Mucosa of descending colon (tissue), 3 donors: ENCODE measurements around the gene OSBPL8. TPM values are rescaled to one million over a fixed set of nuclear protein-coding genes. Genes with fewer than 3 reads are reported as not detected.
"Not testable (repeated sequence)": the region's sequence is repeated elsewhere in the genome, so short reads cannot be mapped to it uniquely, and the experiment has no call there.

ENCODE experiments used
- ATAC-seq: fragments of 200-7000 bp; cut with Tn5 transposase; one replicate; pipeline ENCODE4 v1.9.1; 2020; ENCODE audit warnings: mild to moderate bottlenecking, moderate library complexity
- DNase-seq, 3 donors: peaks; one replicate each; pipeline ENCODE4 v3.0.0-alpha.2; 2020
- H3K36me3 ChIP-seq: fragments of 200-600 bp; one replicate; pipeline ENCODE4 v1.8.0; 2021; ENCODE audit warnings: low read depth, mild to moderate bottlenecking
- H3K4me1 ChIP-seq: fragments of 200-600 bp; one replicate; pipeline ENCODE4 v1.8.0; 2021; ENCODE audit warnings: low read depth, mild to moderate bottlenecking
- H3K4me3 ChIP-seq: fragments of 200-600 bp; one replicate; pipeline ENCODE4 v1.8.0; 2021; ENCODE audit warnings: mild to moderate bottlenecking
- H3K9me3 ChIP-seq: fragments of 200-600 bp; one replicate; pipeline ENCODE4 v1.8.0; 2021; ENCODE audit warnings: mild to moderate bottlenecking
- intact Hi-C, 2 donors: fragments of 100-400 bp; cut with DNase I in 1 of 2; cut with micrococcal nuclease in 1 of 2; formaldehyde crosslinking; loops; one replicate each; pipeline versions ENCODE4 v1.11.0 to v1.11.1; 2022; cut with DNase I, micrococcal nuclease
- total RNA-seq, 3 donors: library from RNA; stranded (reverse); fragmentation: NEBNext Ultra II Directional in 2 of 3; extraction: Animal tissue kit (Norgen Biotek cat#: 25700) in 2 of 3; gene quantifications; one replicate each; pipeline versions ENCODE4 v1.2.1 to v1.2.4, GENCODE V29; 2021 to 2023
- TF ChIP-seq, protein P1 (sequence below): fragments of 200-600 bp; IDR thresholded peaks from one replicate; pipeline ENCODE4 v1.8.0; 2022; ENCODE audit warnings: antibody characterized with exemption, mild to moderate bottlenecking
- donor health status: DM: no; HTN: no; CAD: no; lungs with moderate emphysema.
- donor health status: DM: no; HTN: no; CAD: no.
- donor health status: DM: no; HTN: yes; CAD: no.

The OSBPL8 gene
- total RNA-seq, 3 donors from 2014 or later, result 26.3 to 56.0 (median 26.9) TPM

DNA sequence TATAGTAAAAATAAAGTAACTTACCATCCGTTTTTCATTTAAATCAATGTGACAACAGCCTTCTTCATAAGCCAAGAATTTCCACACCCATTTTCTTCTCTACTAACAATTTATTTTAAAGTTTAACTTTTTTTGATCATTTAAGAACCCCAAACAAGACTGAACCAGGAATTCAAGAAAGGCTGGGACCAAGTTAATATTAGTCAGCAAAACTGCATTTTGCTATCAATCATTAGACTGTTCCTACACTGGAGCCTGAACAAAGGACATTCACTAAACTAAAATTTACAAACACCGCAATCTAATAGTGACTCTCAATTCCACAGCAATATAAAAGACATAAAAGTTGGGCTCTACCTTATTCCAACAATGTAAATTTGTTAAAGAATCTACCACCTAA is 73.6 kb downstream of the OSBPL8 start:
- no peaks in the 10 kb centered on the region for H3K9me3 ChIP-seq
- intact Hi-C loops, result no loop called here
- TF ChIP-seq, protein P1, sequence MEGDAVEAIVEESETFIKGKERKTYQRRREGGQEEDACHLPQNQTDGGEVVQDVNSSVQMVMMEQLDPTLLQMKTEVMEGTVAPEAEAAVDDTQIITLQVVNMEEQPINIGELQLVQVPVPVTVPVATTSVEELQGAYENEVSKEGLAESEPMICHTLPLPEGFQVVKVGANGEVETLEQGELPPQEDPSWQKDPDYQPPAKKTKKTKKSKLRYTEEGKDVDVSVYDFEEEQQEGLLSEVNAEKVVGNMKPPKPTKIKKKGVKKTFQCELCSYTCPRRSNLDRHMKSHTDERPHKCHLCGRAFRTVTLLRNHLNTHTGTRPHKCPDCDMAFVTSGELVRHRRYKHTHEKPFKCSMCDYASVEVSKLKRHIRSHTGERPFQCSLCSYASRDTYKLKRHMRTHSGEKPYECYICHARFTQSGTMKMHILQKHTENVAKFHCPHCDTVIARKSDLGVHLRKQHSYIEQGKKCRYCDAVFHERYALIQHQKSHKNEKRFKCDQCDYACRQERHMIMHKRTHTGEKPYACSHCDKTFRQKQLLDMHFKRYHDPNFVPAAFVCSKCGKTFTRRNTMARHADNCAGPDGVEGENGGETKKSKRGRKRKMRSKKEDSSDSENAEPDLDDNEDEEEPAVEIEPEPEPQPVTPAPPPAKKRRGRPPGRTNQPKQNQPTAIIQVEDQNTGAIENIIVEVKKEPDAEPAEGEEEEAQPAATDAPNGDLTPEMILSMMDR, result no peak
- H3K4me3 ChIP-seq, result no peak overlapping the region
- no peaks in the 10 kb centered on the region for H3K36me3 ChIP-seq
- no peak for DNase-seq
- no peak for ATAC-seq
- no peaks in the 10 kb centered on the region for H3K4me1 ChIP-seq

DNA sequence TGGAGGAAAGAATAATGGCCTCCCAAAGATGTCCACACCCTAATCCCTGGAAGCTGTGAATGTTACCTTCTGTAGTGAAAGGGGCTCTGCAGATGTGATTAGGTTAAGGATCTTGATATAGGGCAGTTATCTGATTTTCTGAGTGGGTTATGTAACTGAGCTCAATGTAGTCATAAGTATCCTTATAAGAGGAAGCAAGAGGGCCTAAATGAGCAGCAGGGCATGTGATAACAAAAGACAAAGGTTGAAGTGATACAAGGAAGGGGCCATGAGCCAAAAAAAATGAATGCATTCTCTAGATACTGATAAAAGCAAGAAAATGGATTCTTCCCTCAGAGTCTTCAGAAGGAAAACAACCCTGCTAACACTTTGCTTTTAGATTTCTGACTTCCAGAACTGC is 78.8 kb downstream of the OSBPL8 start:
- TF ChIP-seq, protein P1, result no peak
- H3K4me3 ChIP-seq, result no peak overlapping the region
- no peaks in the 10 kb centered on the region for H3K4me1 ChIP-seq
- ATAC-seq, result no peak
- H3K36me3 ChIP-seq, result no peaks in the 10 kb centered on the region
- no peaks in the 10 kb centered on the region for H3K9me3 ChIP-seq
- DNase-seq, result no peak
- intact Hi-C loops, result no loop called here

- DNase-seq (no peak), ATAC-seq (no peak)
- TF ChIP-seq, protein P1, result no peak
- H3K4me3 ChIP-seq, result no peak overlapping the region
- intact Hi-C loops, result no loop called here
- H3K9me3 ChIP-seq, result no peaks in the 10 kb centered on the region
- no peaks in the 10 kb centered on the region for H3K4me1 ChIP-seq
- no peaks in the 10 kb centered on the region for H3K36me3 ChIP-seq
Observed at GRCh38 chr12:76478045-76478444, 81.5 kb downstream of the OSBPL8 start.

DNA sequence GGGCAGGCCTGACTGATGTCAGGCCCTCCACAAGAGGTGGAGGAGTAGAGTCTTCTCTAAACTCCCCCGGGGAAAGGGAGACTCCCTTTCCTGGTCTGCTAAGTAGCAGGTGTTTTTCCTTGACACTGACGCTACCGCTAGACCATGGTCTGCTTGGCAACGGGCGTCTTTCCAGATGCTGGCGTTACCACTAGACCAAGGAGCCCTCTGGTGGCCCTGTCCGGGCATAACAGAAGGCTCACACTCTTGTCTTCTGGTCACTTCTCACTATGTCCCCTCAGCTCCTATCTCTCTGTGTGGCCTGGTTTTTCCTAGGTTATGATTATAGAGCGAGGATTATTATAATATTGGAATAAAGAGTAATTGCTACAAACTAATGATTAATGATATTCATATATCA is 86.7 kb downstream of the OSBPL8 start:
- H3K4me3 ChIP-seq, ATAC-seq, H3K36me3 ChIP-seq, H3K4me1 ChIP-seq, H3K9me3 ChIP-seq, intact Hi-C loops: not testable (repeated sequence)
- DNase-seq, result peak in 1 of 3 donors; percentile 9

DNA sequence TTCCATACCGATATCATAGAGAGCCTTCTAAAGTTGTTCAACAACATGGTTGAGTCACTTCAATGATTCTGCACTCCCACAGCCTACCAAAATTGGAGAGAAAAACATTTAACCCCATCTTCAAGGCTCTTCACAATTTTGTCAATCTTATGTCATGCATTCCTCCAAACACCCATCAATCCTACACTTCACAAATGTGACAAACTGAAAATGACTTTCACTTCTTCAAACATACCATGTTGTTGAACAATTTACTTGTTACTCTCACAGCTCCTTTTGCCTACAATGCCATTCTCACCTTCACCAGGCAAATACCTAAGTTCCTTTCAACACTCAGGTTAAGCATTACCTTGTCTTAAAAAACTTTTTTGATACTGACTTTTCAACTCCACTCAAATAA is 88.0 kb downstream of the OSBPL8 start:
- H3K4me1 ChIP-seq, result no peaks in the 10 kb centered on the region
- TF ChIP-seq, protein P1, result no peak
- no peak overlapping the region for H3K4me3 ChIP-seq
- ATAC-seq (no peak), DNase-seq (no peak)
- intact Hi-C loops, result no loop called here
- H3K9me3 ChIP-seq, result no peaks in the 10 kb centered on the region
- H3K36me3 ChIP-seq, result no peaks in the 10 kb centered on the region

GRCh38 chr12:76470028-76470939 is 89.3 kb downstream of the OSBPL8 start:
- DNase-seq (no peak), ATAC-seq (no peak)
- Histone ChIP-seq H3K4me1 (no peaks in the 10 kb centered on the region), H3K36me3 (no peaks in the 10 kb centered on the region), H3K4me3 (no peak overlapping the region), H3K9me3 (no peaks in the 10 kb centered on the region)
- TF ChIP-seq, protein P1, result no peak
- intact Hi-C loops, result no loop called here
